HG02588 (cell line): Measurements from ENCODE around the gene PAPOLA.
"Not testable (repeated sequence)": the region's sequence is repeated elsewhere in the genome, so short reads cannot be mapped to it uniquely, and the experiment has no call there.

Experiments
- ATAC-seq: cut with Tn5 transposase; IDR thresholded peaks from one replicate; pipeline ENCODE4 v1.9.1; 2021; ENCODE audit warnings: mild to moderate bottlenecking, moderate library complexity; ENCODE audit not compliant: unreplicated experiment

The PAPOLA gene

DNA sequence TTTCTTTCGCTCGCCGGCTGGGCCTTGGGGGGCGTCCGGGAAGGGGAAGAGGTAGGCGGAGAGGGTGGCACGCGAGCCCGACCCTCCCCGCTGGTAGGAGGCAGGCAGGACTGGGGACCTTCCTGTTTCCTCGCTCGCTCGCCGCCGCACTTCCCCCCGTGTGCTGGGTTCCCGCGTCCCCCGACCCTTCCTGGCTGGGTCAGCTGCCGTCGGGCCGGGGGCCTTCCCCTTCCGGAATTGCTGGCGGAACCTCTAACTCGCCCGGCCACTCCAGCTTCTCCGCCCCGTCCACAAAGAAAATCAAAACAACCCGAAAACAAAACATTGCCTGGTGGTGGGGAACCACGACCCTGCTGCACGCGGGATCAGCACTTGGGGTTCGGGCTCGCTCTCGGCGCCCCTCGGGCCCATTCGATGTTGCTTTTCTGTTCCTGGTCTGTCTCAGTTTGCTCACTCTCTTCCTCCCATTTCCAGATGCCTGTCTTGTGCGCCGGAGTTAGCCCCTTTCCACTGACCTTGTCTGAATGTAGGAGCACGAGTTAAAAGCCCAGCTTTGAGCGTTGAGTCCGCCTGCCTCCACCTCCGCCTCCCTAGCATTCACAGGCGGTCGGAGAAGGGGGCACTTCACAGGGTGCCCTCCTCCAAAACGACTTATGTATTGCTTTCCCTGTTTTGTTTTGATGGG, 581 bp downstream of the PAPOLA start:
- ATAC-seq: peak; percentile 43

DNA sequence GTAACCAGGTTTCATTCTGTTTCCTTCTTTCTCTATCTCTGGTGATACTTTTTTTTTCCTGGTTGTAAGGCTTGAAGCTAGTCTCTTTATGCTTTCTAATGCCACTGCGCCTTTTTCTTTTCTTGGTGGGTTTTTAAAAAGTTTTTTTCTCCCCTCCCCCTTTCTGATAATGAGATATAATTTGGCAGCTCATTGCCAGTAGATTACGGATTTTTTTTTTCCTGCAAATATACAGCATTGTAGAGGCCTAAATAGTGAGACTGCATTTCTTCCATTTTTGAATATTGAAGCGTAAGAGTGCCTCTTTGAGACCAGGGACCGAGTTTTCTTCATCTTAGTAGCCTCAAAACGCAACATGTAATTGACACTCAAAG, 1.1 kb downstream of the PAPOLA start:
- ATAC-seq: no peak

DNA sequence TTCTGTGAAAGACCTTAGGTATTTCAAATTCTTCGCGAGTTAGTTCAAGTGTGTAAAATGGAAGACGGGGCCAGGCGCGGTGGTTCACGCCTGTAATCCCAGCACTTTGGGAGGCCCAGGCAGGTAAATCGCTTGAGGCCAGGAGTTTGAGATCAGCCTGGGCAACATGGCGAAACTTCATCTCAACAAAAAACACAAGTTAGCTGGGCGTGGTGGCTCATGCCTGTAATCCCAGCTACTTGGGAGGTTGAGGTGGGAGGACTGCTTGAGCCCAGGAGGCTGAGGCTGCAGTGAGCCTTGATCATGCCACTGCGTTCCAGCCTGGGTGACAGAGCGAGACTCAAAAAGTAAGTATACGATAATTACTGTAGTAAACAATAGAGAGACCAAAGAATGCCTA, 2.2 kb downstream of the PAPOLA start:
- not testable (repeated sequence) for ATAC-seq

DNA sequence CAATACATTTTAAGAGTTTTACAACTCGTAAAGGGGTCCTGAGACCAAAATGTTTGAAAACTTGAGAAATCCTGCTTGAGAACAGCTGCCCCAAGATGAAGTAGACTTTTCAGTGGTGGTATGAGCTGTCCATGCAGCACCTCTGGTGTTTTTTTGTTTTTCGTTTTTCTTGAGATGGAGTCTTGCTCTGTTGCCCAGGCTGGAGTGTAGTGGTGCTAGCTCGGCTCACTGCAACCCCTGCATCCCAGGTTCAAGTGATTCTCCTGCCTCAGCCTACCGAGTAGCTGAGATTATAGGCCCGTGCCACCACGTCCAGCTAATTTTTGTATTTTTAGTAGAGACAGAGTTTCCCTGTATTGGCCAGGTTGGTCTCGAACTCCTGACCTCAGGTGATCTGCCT, 5.5 kb downstream of the PAPOLA start:
- ATAC-seq: no peak

GRCh38 chr14:96508900-96509299, 6.7 kb downstream of the PAPOLA start:
- no peak for ATAC-seq

DNA sequence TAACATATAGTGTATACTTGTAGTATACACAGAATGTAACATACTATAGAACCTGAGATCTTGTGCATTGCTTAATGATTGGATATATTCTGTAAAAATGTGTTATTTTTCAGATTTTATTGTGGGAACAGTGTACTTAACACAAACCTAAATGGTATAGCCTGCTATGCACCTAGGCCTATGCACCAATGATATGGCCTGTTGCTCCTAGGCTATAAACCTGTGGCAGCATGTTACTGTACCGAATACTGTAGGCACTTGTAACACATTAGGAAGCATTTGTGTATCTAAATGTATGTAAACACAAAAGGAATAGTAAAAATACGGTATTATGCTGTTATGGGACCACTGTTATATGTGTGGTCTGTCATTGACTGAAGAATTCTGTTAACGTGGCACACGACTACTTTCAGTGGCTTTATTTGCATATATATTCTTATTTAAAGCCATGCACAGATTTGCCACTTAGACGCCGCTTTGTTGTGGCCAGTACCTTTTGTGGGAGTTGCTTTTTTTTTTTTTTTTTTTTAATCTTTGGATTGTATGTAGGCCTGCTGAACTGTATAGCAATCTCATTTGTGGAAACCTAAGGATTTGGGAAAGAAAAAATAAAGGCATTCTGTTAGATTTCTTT, 7.4 kb downstream of the PAPOLA start:
- no peak for ATAC-seq

DNA sequence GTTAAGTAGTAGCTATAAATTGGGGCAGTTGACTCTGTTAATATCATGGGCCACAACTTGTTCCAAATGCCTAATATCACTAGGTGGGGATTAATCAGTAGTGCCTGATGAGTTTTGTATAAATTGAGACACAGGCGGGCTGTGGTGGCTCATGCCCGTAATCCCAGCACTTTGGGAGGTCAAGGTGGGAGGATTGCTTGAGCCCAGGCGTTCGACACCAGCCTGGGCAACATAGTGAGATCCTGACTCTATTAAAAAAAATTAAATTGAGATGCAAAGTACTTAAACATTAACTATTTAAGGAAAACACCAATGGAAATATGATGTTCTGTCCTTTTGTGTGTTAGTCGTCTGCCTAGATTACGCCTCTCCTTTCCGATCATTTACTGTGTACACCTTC, 9.0 kb downstream of the PAPOLA start:
- no peak for ATAC-seq

DNA sequence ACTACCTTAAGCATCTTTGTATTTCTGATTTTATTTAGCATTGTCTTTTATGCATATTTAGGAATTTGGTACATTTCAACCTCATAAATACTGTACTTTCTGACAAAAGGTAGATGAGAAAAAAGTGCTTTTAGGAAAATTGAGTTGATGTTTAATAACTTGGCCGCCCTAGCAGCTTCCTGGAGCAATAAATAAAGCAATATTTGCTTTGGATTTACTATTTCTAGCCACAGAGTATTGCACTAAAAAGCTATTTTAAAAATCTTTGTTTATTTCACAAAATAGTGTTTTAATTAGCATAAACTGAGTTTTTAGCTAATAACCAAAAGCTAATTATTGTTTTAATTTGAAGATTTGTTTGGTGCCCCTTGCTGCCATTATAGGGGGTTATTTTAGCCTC, 9.5 kb downstream of the PAPOLA start:
- ATAC-seq: no peak

DNA sequence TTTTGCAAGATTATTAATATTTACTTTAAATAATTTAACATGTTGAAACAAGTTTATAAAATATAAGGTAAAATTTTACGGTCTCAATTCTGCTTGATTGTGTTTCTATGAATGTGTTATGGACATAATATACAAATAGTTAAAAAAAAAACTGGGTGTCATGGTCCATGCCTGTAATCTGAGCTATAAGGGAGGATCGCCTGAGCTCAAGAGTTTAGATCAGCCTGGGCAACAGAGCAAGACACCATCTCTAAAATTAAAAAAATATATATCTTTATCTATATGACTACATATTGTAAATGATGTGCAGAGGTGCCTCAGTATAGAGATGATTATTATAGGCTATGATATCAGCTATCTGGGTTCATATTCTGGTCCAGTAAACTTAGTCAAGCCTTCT, 9.9 kb downstream of the PAPOLA start:
- ATAC-seq: no peak

GRCh38 chr14:96512602-96513397, 10.6 kb downstream of the PAPOLA start:
- no peak for ATAC-seq

GRCh38 chr14:96514694-96515093, 12.5 kb downstream of the PAPOLA start:
- no peak for ATAC-seq

- no peak for ATAC-seq
Observed at GRCh38 chr14:96515731-96516130, 13.5 kb downstream of the PAPOLA start.

DNA sequence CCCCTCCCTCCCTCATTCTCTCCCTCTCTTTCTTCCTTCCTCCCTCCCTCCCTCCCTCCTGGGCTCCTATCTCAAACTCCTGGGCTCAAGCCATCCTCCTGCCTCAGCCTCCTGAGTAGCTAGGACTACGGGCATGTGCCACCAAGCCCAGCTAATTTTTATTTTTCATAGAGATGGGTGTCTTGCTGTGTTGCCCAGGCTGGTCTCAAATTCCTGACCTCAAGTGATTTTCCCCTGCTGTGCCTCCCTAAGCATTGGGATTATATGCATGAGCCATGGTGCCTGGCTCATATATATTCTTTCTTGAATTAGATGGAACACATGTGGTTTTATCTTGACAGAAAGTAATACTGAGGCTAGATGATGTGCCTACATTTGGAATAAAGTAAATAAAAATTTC, 14.2 kb downstream of the PAPOLA start:
- no peak for ATAC-seq

DNA sequence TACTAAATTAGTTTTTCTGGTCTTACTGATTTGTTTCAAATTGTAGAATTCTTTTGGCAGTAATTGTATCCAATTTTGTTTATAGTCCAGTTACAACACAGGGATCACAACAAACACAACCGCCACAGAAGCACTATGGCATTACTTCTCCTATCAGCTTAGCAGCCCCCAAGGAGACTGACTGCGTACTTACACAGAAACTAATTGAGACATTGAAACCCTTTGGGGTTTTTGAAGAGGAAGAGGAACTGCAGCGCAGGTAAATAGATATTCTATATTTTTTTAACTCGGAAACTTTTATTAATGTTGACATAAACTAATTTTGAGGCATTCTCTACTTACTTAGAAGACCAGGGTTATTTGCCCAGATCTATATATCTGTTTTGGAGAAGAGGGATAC, 17.8 kb downstream of the PAPOLA start:
- no peak for ATAC-seq

DNA sequence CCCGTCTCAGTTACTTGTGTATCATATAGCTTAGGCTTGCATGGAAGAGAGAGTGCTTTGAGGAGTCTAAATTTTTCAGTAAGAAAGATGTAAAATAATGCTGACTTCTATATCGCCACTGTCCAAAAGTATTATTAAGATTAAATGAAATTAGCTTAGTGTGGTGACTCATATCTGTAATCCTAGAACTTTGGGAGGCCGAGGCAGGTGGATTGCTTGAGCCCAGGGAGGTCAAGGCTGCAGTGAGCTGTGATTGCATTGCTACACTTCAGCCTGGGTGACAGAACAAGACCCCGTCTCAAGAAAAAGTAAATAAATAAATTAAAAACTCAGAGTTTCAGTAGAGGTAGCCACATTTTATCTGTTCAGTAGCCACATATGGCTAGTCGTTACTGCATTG, 23.3 kb downstream of the PAPOLA start:
- no peak for ATAC-seq

DNA sequence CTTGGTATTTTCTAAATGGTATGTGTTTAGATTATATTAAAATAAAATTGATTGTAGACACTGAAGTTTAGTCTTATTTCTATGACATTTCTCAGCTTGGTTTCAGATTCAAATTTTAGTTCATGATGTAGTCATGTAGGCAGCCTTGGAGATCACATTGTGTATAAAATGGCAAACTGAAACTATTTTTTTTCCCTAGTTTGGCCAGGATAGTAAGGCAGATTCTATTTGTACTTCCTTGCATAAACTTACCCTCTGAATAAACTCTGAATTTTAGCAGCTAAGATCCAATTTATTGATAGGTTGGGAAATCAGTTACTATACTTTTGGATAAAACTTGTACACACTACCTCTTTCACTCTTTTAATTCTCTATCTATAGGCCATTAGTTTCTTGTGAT, 30.4 kb downstream of the PAPOLA start:
- ATAC-seq: no peak

- no peak for ATAC-seq
Observed at GRCh38 chr14:96536807-96537206, 34.6 kb downstream of the PAPOLA start.

DNA sequence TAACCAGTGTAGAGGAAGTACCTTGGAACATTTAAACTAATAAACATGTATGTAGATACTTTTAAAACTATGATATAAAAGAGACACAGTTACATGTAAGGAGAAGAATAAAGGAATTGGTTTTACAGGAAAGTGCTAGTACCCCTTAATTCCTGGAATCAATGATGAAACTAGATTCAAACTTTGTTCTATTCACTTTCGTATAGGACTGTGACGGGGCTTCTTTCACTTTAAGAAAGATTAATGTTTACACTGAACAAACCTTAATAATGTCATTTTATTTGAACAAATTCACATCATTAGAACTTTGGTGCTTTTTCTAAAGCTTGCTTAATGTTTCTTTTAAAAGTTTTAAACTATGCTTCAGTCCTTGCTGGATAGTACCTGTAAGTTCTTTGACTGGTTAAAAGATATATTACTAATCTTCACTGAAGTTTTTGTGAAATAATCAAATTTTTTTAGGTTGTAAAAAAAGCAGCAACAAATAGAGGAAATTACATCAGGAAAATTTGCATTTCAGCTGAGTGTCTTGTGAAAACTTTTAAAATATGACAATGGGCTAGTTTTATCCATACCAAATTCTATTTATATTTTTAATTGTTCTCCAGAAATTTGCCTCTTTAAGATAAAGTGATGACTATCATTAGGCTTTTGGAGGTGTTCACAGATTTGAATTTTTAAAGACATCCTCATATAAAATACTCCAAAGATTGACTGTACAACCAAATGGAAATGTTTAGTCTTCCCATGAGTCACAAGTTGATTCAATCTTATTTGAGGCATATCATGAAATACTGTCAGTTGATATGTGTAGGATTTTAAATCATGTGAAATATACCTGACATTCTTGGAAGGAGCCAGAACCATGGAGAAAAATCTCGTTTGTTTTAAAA, 36.2 kb downstream of the PAPOLA start:
- no peak for ATAC-seq

GRCh38 chr14:96538990-96539317, 36.8 kb downstream of the PAPOLA start:
- ATAC-seq: no peak

GRCh38 chr14:96554315-96554910, 52.2 kb downstream of the PAPOLA start:
- no peak for ATAC-seq

GRCh38 chr14:96559571-96559970, 57.4 kb downstream of the PAPOLA start:
- ATAC-seq: no peak
